ENCODE measurements around the gene SPACA6.
"Not testable (repeated sequence)": the region's sequence is repeated elsewhere in the genome, so short reads cannot be mapped to it uniquely, and the experiment has no call there.

Gene SPACA6, protein sequence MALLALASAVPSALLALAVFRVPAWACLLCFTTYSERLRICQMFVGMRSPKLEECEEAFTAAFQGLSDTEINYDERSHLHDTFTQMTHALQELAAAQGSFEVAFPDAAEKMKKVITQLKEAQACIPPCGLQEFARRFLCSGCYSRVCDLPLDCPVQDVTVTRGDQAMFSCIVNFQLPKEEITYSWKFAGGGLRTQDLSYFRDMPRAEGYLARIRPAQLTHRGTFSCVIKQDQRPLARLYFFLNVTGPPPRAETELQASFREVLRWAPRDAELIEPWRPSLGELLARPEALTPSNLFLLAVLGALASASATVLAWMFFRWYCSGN

GRCh38 chr19:51693260-51693659, at the start of gene SPACA6:
SPACA6 (plus strand) TSS chr19:51693330; CDS start chr19:51693527, 197 bp downstream.
- DNase-seq: no peak

- DNase-seq: no peak
Observed at GRCh38 chr19:51644636-51645271, 48.4 kb upstream of the SPACA6 start.

DNA sequence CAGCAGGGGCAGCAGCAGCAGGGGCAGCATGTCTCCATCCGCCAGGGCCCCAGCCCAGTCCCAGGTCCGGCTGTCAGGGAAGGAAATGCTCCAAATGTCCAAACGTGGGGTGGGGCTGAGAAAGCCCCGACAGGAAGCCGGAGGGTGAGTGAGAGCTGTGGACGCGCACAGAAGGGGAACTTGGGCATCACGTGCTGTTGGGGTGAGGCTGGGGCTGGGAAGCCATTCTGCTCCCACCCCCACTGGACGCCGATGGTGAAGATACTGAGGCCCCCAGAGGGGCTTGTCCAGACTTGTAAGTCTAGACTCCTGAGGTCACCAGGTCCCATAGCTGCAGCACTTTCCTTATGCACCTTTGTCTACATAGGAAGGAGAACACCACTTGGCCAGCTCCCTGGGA, 46.4 kb upstream of the SPACA6 start, which contains the start of gene SIGLEC14:
Gene SIGLEC14, minus strand, starts transcription at position 96 of the 400 bp plus-strand sequence. Its CDS starts 66 bp downstream, at position 30.
- not testable (repeated sequence) for DNase-seq

GRCh38 chr19:51647318-51647717, 45.8 kb upstream of the SPACA6 start:
- no peak for DNase-seq

DNA sequence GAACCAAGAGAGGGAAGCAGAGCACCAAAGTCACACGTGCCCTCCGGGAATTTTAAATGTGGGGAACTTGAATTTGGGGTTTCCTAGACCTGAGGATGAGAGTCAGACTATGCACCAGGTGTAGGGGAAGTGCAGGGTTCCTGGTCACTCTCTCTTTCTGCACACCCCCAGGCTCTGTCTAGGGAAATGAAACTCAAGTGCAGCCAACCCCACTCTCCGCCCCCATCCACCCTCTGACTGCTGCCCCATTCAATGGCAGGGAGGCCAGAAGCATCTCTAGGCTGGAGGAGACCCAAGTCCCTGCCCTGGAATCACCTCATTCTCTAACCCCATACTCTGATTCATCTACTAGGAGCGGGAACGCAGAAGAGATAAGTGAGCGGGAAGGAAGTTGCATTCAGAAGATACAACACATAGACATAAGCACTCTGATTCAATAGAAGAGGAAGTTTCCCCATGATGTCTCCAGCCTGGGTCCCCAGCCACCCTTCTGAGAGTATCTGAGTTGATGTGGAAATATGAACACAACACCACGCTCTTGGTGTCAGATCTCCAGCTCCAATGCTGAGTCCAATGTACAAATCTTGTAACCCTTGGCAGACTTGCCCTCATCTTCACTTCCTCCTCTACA, 41.8 kb upstream of the SPACA6 start:
- no peak for DNase-seq

DNA sequence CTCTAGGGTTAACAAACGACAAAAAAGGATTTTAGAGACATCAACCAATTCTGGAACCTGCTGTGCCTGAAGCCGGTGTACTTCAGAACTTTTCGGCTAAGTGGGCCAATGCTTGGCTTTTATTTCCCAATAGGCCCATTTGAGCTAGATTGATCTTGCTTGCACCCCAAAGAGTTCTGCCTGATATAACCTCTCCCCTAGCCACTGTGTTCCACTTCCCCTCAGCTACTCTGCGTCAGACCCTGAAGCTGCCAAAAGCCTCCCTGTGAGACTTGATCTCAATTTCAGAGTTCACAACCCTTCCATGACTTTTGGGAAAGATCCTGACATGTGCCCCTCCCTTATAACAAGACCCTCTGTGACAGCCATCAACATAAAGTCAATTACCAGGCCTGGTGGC, 40.9 kb upstream of the SPACA6 start:
- no peak for DNase-seq

GRCh38 chr19:51653162-51653561, 40.0 kb upstream of the SPACA6 start:
- no peak for DNase-seq

DNA sequence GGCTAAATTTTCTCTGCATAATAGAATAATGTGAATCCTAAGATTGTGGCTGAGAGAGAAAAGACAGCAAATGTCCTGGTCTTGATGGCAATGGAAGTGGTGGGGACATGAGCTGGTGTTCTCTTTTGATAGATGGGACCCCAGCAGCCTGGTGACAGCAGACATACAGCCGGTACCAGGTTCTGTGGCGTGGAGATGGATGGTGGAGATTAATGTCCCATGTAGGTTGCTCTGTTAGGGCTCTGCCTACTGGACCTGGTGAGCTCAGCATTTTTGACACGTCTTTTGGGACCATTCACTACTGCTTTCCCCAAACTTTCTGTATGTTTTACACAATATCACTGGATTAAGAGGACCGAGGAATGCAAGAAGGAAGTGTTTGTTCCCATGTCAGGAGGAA, 38.3 kb upstream of the SPACA6 start:
- DNase-seq: no peak

DNA sequence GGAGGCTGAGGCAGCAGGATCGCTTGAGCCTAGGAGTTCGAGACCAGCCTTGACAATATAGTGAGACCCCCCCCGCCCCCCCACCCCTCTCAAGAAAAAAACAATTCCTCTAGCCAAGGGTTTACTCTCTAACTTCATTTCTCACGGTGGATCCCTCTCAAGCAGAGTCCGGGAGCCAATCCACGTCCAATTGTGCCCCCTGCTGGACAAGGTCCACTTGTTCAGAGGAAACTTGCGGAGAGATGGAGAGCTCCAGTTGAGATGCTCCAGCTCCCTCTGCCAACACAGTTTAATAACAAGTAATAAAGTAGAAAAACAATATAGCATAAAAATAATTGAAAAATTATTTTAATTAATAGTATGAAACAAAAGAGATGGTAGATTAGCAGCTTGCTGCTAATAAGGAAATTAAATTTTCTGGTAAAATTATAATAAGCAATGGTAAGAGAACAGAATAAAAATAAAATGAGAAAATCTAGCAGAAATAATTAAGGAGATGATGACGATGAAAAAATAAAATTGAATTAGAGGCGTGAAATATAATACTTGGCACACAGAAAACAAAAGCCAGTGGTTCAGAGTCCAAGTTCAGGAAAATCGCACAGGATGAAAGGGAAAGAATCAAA, 32.0 kb upstream of the SPACA6 start:
- peak; percentile 31 for DNase-seq

GRCh38 chr19:51663650-51664049, 29.5 kb upstream of the SPACA6 start:
- DNase-seq: no peak

- no peak for DNase-seq
Observed at GRCh38 chr19:51664131-51664530, 29.0 kb upstream of the SPACA6 start.

- no peak for DNase-seq
Observed at GRCh38 chr19:51664997-51665396, 28.1 kb upstream of the SPACA6 start.

DNA sequence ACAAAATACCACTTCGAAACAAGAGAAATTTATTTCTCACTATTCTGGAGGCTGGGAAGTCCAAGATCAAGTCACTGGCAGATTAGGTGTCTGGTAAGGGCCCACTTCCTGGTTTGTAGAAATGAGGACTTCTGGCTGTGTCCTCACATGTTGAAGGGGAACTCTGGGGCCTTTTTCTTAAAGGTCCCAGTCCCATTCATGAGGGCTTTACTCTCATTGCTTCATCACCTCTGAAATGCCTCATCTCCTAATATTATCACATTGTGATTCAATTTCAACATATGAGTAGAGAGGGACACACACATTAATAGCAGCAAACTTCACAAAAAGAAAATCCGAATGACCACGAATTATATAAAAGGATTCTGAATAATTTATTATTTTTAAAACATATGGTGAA, 24.9 kb upstream of the SPACA6 start:
- no peak for DNase-seq

- DNase-seq: not testable (repeated sequence)
Observed at GRCh38 chr19:51675911-51676565, 17.1 kb upstream of the SPACA6 start.

DNA sequence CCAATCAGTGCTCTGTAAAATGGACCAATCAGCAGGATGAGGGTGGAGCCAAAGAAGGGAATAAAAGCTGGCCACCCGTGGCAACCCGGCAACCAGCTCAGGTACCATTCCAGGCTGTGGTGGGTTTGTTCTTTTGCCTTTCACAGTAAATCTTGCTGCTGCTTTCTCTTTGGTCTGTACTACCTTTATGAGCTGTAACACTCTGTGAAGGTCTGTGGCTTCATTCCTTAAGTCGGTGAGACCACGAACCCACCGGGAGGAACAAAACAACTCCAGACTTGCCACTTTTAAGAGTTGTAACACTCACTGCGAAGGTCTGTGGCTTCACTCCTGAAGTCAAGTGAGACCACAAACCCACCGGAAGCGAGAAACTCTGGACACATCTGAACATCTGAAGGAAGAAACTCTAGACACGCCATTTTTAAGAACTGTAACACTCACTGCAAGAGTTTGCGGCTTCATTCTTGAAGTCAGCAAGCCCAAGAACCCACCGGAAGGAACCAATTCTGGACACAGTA, 16.5 kb upstream of the SPACA6 start:
- DNase-seq: peak; percentile 32

GRCh38 chr19:51680474-51680873, 12.7 kb upstream of the SPACA6 start:
- DNase-seq: no peak

- DNase-seq: no peak
Observed at GRCh38 chr19:51681286-51681941, 11.7 kb upstream of the SPACA6 start.

DNA sequence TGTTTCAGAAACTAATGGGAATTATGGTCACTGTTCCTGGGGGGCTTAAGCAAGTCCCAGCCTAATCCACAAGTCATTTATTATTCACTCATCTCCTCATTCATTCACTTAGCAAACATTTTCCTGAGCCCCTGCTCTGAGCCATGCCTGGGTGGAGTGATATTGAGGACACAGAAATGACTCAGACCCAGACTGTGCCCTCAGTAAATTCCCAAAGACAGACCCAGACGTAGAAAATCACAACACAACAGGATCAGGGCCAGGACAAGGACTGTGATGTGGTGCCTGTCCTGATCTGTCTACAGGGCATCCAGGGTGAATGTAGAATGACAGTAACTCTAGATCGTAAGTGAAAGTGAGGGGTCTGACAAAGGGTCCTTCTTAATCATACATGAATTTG, 7.0 kb upstream of the SPACA6 start:
- DNase-seq: no peak

DNA sequence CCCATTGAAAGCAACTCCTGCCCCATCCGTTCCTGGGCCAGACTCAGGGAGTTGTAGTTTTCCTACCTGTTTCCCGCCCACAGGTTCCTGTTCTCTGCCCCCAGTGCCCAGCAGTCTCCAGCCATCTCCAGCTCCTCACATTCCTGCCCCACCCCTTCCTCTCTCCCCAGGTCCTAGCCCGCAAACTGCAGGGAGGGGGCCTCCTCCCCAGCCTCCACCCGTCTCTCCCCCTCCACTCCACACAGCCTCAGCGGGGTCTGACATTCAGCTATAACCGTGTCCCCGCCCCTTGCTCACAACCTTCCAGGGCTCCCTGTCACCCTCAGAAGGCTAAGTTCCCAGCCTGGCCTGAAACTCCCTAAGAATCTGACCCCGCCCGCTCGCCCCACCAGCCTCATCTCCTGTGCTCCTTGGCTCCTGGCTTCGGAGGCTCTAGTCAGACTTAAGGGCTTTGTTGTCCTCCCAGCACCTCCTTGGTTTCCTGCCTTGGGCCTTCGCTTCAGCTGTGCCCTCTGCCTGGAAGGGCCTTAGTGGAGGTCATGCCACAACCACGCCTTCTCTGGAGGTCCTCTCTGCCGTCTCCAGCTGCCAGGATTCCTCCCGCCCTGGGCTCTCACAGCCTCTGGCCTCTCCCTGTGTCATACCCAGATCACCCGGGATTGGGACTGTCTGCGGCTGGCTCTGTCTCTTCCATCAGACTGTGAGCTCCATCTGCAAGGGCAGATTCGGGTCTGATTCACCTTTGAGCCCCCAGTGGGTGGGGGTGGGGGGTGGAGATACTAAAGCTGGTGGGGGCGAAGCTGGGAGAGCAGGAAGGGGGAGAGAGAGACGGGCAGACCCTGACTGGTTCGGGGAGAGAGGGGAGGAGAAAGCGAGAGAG, 5.1 kb upstream of the SPACA6 start:
- no peak for DNase-seq

GRCh38 chr19:51688671-51689571, 4.2 kb upstream of the SPACA6 start:
- DNase-seq: no peak

Data from activated naive CD4-positive, alpha-beta T cell treated with Interleukin-2 at 50 U/mL for 16 hours (primary cell).